Vagina (tissue), 2 donors: ENCODE measurements around the gene ZNF184. TPM values are rescaled to one million over a fixed set of nuclear protein-coding genes. Genes with fewer than 3 reads are reported as not detected.

Experiments
- DNase-seq, 2 donors: peaks; one replicate each; pipeline ENCODE4 v3.0.0-alpha.2; 2017; ENCODE audit errors: extremely low spot score in 2 of 2
- H3K27ac ChIP-seq: fragments of 200-600 bp; sonication (generic); one replicate; pipeline ENCODE4 v1.5.1; 2019
- H3K27me3 ChIP-seq: fragments of 200-600 bp; sonication (generic); one replicate; pipeline ENCODE4 v1.5.1; 2019
- H3K36me3 ChIP-seq, 2 donors: fragments of 200-600 bp; sonication (generic); one replicate each; pipeline ENCODE4 v1.5.1; 2017 to 2019
- H3K4me1 ChIP-seq: fragments of 200-600 bp; sonication (generic); one replicate; pipeline ENCODE4 v1.5.1; 2019
- H3K4me3 ChIP-seq, 2 donors: fragments of 200-600 bp; sonication (generic); 1 replicate in 1 of 2; 2 replicates in 1 of 2; pipeline ENCODE4 v1.5.1; 2016 to 2019
- H3K9me3 ChIP-seq: fragments of 200-600 bp; sonication (generic); one replicate; pipeline ENCODE4 v1.5.1; 2019
- POLR2A ChIP-seq, 2 donors: fragments of 450-650 bp; IDR thresholded peaks; one replicate each; pipeline ENCODE4 v1.6.1; 2017; ENCODE audit warnings: antibody characterized with exemption in 2 of 2, mild to moderate bottlenecking in 2 of 2, moderate library complexity in 2 of 2
- POLR2AphosphoS5 ChIP-seq, 2 donors: sonication (generic); formaldehyde crosslinking; IDR thresholded peaks; one replicate each; pipeline ENCODE4 v1.9.0; 2017; ENCODE audit warnings: antibody characterized with exemption in 2 of 2, mild to moderate bottlenecking in 2 of 2, low read depth in 1 of 2; ENCODE audit not compliant: insufficient read depth in 1 of 2
- intact Hi-C: fragments of 100-400 bp; cut with DNase I; formaldehyde crosslinking; loops from one replicate; pipeline ENCODE4 v1.15.1; 2023
- total RNA-seq: library from RNA; depleted of rRNA; stranded (reverse); fragments of >200 nt; gene quantifications from one replicate; pipeline ENCODE4 v1.2.3, GENCODE V29; 2016
- TF ChIP-seq, protein P1 (sequence below), 3 experiments: fragments of 450-650 bp in 2 of 3; fragments of 200-600 bp in 1 of 3; sonication (generic) in 1 of 3; IDR thresholded peaks; one replicate each; pipeline ENCODE4 v1.5.1; 2017 to 2019; ENCODE audit warnings: antibody characterized with exemption in 3 of 3, mild to moderate bottlenecking in 2 of 3, moderate library complexity in 2 of 3

ZNF184 gene
- total RNA-seq, 1 donor from 2014 or later = 4.4 TPM

DNA sequence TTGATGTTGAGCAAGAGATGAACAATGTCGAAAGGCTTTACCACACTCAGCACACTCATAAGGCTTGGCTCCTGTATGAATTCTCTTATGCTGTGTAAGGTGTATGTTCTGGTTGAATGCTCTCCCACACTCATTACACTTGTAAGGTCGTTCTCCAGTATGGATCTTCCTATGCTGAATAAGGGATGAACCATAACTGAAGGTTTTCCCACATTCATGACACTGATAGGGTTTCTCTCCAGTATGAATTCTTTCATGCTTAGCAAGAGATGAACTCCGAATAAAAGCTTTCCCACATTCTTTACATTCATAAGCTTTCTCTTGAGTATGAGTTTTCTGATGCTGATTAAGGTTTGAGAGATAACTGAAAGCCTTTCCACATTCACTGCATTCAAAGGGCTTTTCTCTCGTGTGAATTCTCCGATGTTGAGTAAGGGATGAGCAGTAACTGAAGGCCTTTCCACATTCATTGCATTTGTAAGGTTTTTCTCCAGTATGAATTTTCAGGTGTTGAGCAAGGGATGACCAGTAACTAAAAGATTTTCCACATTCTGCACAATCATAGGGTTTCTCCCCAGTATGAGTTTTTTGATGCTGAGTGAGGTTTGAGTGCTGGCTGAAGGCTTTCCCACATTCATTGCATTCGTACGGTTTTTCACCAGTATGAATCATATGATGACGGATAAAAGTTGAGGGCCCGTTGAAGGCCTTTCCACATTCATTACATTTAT is 21.1 kb downstream of the ZNF184 start:
- Histone ChIP-seq H3K36me3 (peaks cover 7 to 68% of the 10 kb centered on the region in 2 donors), H3K4me3 (no peak overlapping the region), H3K9me3 (peaks cover 26% of the 10 kb centered on the region), H3K27me3 (no peaks in the 10 kb centered on the region), H3K4me1 (no peaks in the 10 kb centered on the region), H3K27ac (no peak overlapping the region)
- no peak for TF ChIP-seq POLR2A (IDR thresholded peaks at IDR 0.05)
- no peak for TF ChIP-seq POLR2AphosphoS5 (IDR thresholded peaks at IDR 0.05; ENCODE audit: insufficient read depth in 1 of 2, low read depth in 1 of 2)
- TF ChIP-seq, protein P1, sequence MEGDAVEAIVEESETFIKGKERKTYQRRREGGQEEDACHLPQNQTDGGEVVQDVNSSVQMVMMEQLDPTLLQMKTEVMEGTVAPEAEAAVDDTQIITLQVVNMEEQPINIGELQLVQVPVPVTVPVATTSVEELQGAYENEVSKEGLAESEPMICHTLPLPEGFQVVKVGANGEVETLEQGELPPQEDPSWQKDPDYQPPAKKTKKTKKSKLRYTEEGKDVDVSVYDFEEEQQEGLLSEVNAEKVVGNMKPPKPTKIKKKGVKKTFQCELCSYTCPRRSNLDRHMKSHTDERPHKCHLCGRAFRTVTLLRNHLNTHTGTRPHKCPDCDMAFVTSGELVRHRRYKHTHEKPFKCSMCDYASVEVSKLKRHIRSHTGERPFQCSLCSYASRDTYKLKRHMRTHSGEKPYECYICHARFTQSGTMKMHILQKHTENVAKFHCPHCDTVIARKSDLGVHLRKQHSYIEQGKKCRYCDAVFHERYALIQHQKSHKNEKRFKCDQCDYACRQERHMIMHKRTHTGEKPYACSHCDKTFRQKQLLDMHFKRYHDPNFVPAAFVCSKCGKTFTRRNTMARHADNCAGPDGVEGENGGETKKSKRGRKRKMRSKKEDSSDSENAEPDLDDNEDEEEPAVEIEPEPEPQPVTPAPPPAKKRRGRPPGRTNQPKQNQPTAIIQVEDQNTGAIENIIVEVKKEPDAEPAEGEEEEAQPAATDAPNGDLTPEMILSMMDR (IDR thresholded peaks at IDR 0.05) = no peak
- intact Hi-C loops = no loop called here
- DNase-seq = no peak

DNA sequence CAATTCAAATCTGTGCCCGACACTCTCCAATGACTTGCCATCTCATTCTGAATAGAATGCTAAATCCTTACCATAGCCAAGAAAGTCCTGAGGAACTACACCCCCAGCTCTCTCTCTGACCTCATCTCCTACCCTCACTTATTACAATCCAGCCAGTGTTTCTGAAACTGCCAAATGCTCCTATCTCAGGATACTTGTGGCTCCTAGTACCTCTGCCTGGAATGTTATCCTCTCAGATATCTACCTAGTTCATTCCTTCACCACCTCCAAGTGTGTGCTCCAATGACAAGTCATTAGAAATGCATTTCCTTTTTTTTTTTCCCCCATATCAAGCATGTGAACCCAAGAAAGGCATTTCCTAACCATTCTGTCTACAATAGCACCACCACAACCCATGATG is 24.4 kb downstream of the ZNF184 start:
- no peaks in the 10 kb centered on the region for H3K4me1 ChIP-seq
- no peak for DNase-seq
- no peaks in the 10 kb centered on the region for H3K27me3 ChIP-seq
- H3K36me3 ChIP-seq = peaks cover 0 to 34% of the 10 kb centered on the region in 2 donors
- no peak for TF ChIP-seq POLR2A (IDR thresholded peaks at IDR 0.05)
- TF ChIP-seq, protein P1 (IDR thresholded peaks at IDR 0.05) = no peak
- no peak for TF ChIP-seq POLR2AphosphoS5 (IDR thresholded peaks at IDR 0.05; ENCODE audit: insufficient read depth in 1 of 2, low read depth in 1 of 2)
- no peak overlapping the region for H3K27ac ChIP-seq
- intact Hi-C loops = no loop called here
- no peak overlapping the region for H3K4me3 ChIP-seq
- H3K9me3 ChIP-seq = peaks cover 30% of the 10 kb centered on the region

DNA sequence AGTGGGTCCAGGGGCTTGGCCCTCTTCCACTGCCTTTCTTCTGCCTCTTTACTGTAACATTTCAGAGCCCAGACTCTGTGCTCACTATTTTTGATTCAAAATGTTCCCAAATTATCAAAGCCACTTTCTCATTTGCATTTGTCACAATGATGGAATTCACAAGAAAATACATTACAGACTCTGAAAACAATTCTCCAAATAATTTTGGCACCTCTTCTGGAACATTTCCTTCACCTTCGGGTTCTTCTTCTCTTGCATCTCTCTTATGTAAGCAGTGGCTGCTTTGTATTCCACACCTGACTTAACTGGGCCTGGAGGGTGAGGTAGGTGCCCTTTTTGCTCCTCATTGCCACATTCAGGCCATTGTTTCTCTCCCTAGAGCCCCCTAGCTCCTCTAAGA is 30.0 kb downstream of the ZNF184 start:
- Histone ChIP-seq H3K4me3 (no peak overlapping the region), H3K36me3 (no peaks in the 10 kb centered on the region), H3K27ac (no peak overlapping the region), H3K9me3 (peaks cover 4% of the 10 kb centered on the region), H3K27me3 (no peaks in the 10 kb centered on the region), H3K4me1 (no peaks in the 10 kb centered on the region)
- intact Hi-C loops = no loop called here
- DNase-seq = no peak
- TF ChIP-seq, protein P1 (IDR thresholded peaks at IDR 0.05) = no peak
- TF ChIP-seq POLR2AphosphoS5 (IDR thresholded peaks at IDR 0.05; ENCODE audit: insufficient read depth in 1 of 2, low read depth in 1 of 2) = no peak
- TF ChIP-seq POLR2A (IDR thresholded peaks at IDR 0.05) = no peak

DNA sequence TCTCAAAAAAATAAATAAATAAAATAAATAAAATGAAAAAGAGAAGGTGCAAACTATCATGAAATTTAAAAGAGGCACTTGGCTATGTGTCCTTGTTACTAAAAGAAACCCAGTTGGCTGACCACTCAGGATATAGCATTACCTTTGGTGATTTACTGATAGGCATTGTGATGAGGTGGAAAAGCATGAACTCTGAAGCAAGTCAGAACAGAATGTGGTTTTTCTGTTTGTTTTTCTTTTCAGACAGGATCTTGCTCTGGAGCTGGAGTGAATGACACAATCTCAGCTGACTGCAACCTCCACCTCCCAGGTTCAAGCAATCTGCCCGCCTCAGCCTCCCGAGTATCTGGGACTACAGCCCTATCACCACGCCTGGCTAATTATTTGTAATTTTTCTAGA is 31.9 kb downstream of the ZNF184 start:
- no peaks in the 10 kb centered on the region for H3K4me1 ChIP-seq
- H3K27ac ChIP-seq = no peak overlapping the region
- H3K4me3 ChIP-seq = no peak overlapping the region
- intact Hi-C loops = no loop called here
- TF ChIP-seq POLR2AphosphoS5 (IDR thresholded peaks at IDR 0.05; ENCODE audit: insufficient read depth in 1 of 2, low read depth in 1 of 2) (no peak), POLR2A (IDR thresholded peaks at IDR 0.05) (no peak)
- TF ChIP-seq, protein P1 (IDR thresholded peaks at IDR 0.05) = no peak
- H3K27me3 ChIP-seq = no peaks in the 10 kb centered on the region
- H3K36me3 ChIP-seq = no peaks in the 10 kb centered on the region
- H3K9me3 ChIP-seq = no peaks in the 10 kb centered on the region
- DNase-seq = no peak

DNA sequence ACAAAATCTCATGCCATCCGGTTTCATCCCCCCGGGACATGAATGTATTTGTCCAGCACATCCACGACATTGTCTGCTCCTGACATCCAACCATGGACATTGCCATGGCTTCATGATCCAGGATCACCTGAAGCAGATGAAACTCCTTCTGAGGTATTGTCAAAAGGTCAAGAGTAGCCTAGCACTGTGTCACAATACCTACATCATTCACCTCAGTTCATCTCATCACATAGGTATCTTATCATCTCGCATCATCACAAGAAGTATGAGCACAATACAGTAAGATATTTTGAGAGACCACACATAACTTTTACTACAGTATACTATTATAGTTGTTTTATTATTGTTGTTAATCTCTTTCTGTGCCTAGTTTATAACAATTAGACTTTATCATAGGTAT is 33.5 kb downstream of the ZNF184 start:
- H3K4me1 ChIP-seq = no peaks in the 10 kb centered on the region
- no peak for DNase-seq
- H3K9me3 ChIP-seq = no peaks in the 10 kb centered on the region
- TF ChIP-seq, protein P1 (IDR thresholded peaks at IDR 0.05) = no peak
- TF ChIP-seq POLR2A (IDR thresholded peaks at IDR 0.05) (no peak), POLR2AphosphoS5 (IDR thresholded peaks at IDR 0.05; ENCODE audit: insufficient read depth in 1 of 2, low read depth in 1 of 2) (no peak)
- intact Hi-C loops = no loop called here
- no peak overlapping the region for H3K27ac ChIP-seq
- H3K4me3 ChIP-seq = no peak overlapping the region
- no peaks in the 10 kb centered on the region for H3K27me3 ChIP-seq
- H3K36me3 ChIP-seq = no peaks in the 10 kb centered on the region
